ENCODE measurements around the gene GALNT15. TPM values are rescaled to one million over a fixed set of nuclear protein-coding genes. Genes with fewer than 3 reads are reported as not detected.

GALNT15 gene
- total RNA-seq, 1 donor from 2014 or later, result 2.0 TPM

GRCh38 chr3:16216373-16216935, 42.0 kb downstream of the GALNT15 start:
- no peak for FAIRE-seq
- DNase-seq (ENCODE audit: low spot score in 2 of 2), result no peak

GRCh38 chr3:16219777-16220176, 45.3 kb downstream of the GALNT15 start:
- DNase-seq (ENCODE audit: low spot score in 2 of 2), result no peak
- no peak for FAIRE-seq

GRCh38 chr3:16221990-16222389, 47.5 kb downstream of the GALNT15 start:
- FAIRE-seq, result no peak
- no peak for DNase-seq (ENCODE audit: low spot score in 2 of 2)

- FAIRE-seq (no peak), DNase-seq (ENCODE audit: low spot score in 2 of 2) (no peak)
Observed at GRCh38 chr3:16222547-16222946, 48.1 kb downstream of the GALNT15 start.

- FAIRE-seq (no peak), DNase-seq (ENCODE audit: low spot score in 2 of 2) (no peak)
Observed at GRCh38 chr3:16224325-16224724, 49.8 kb downstream of the GALNT15 start.

- FAIRE-seq (no peak), DNase-seq (ENCODE audit: low spot score in 2 of 2) (peak in 1 of 2 donors; percentile 14)
Observed at GRCh38 chr3:16227566-16227965, 53.1 kb downstream of the GALNT15 start.

- DNase-seq (ENCODE audit: low spot score in 2 of 2), result no peak
- no peak for FAIRE-seq
Observed at GRCh38 chr3:16229681-16230080, 55.2 kb downstream of the GALNT15 start.

GRCh38 chr3:16231983-16232382, 57.5 kb downstream of the GALNT15 start:
- FAIRE-seq, result no peak
- DNase-seq (ENCODE audit: low spot score in 2 of 2), result no peak

- DNase-seq (ENCODE audit: low spot score in 2 of 2) (no peak), FAIRE-seq (no peak)
Observed at GRCh38 chr3:16233806-16234205, 59.3 kb downstream of the GALNT15 start.

GRCh38 chr3:16234281-16234680, 59.8 kb downstream of the GALNT15 start:
- DNase-seq (ENCODE audit: low spot score in 2 of 2) (no peak), FAIRE-seq (no peak)

- DNase-seq (ENCODE audit: low spot score in 2 of 2) (no peak), FAIRE-seq (no peak)
Observed at GRCh38 chr3:16236030-16236639, 61.7 kb downstream of the GALNT15 start.

- DNase-seq (ENCODE audit: low spot score in 2 of 2), result no peak
- no peak for FAIRE-seq
Observed at GRCh38 chr3:16236856-16237393, 62.4 kb downstream of the GALNT15 start.

- FAIRE-seq (no peak), DNase-seq (ENCODE audit: low spot score in 2 of 2) (no peak)
Observed at GRCh38 chr3:16239086-16239770, 64.7 kb downstream of the GALNT15 start.

GRCh38 chr3:16239780-16240179, 65.3 kb downstream of the GALNT15 start:
- FAIRE-seq (no peak), DNase-seq (ENCODE audit: low spot score in 2 of 2) (no peak)

GRCh38 chr3:16240229-16241023, 65.9 kb downstream of the GALNT15 start:
- FAIRE-seq (no peak), DNase-seq (ENCODE audit: low spot score in 2 of 2) (no peak)

GRCh38 chr3:16241225-16241624, 66.7 kb downstream of the GALNT15 start:
- DNase-seq (ENCODE audit: low spot score in 2 of 2) (no peak), FAIRE-seq (no peak)

- FAIRE-seq (no peak), DNase-seq (ENCODE audit: low spot score in 2 of 2) (no peak)
Observed at GRCh38 chr3:16242177-16242576, 67.7 kb downstream of the GALNT15 start.

- FAIRE-seq (no peak), DNase-seq (ENCODE audit: low spot score in 2 of 2) (no peak)
Observed at GRCh38 chr3:16243706-16244490, 69.4 kb downstream of the GALNT15 start.

GRCh38 chr3:16245609-16246008, 71.1 kb downstream of the GALNT15 start:
- FAIRE-seq (no peak), DNase-seq (ENCODE audit: low spot score in 2 of 2) (no peak)
